Cortex of kidney (tissue), 1 donor: ENCODE results near the gene FAT4.

Experiments used
- DNase-seq: peaks from one replicate; lab custom pipeline; 2025; lab: John Stamatoyannopoulos, UW

The FAT4 gene

GRCh38 chr4:125317525-125317877 is 2.7 kb downstream of the FAT4 start:
- no peak for DNase-seq

- DNase-seq: no peak
Measured at GRCh38 chr4:125319311-125319710, 4.6 kb downstream of the FAT4 start.

DNA sequence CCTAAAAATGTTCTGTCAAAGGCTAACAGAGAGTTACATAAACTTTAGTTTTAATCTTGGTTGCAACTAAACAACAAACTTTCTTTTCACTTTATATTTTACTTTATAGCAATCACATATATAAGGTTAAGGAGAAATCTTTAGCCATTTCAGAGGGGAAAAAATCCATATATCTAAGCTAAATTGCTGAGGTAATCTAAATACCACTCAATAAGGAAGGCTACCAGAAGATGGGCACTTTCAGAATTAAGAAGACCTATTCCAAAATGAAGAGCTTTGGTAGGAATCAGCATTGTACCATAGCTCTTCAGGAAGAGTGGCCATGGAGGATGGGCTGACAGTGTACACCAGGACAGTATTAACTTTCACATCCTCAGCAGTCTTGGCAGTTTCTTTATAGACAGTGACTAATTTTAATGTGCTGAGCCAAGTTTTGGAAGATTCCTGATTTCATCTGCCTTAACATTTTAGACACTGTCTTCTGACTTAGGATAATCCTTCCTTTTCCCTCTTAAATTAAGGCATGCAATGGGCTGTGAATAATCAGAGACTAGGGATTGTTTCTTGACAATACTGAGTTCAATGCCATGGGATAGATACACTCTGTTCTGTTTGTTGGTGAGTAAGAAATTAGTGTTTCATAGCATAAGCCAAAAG is 7.1 kb downstream of the FAT4 start:
- no peak for DNase-seq

GRCh38 chr4:125322366-125322730 is 7.6 kb downstream of the FAT4 start:
- no peak for DNase-seq

- DNase-seq: no peak
Measured at GRCh38 chr4:125323654-125324053, 8.9 kb downstream of the FAT4 start.

- DNase-seq: no peak
Measured at GRCh38 chr4:125325733-125326132, 11.0 kb downstream of the FAT4 start.

DNA sequence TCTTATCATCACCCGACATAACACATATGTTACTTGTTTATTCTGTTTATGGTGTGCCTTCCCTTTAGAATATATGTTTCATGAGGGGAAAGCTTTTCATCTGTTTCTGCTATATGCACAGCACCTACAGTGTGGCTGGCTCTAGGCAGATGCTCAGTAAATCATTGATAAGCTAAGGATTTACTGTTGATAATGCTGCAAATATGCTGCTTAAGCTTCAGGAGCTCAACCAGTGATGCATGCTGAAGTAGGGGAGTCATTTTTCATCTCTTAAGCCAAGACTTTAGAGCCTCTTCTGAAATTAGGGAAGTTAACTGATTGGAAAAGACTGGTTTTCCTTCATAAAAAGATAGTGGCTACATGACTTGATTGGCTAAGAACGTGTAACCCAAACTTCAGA is 16.4 kb downstream of the FAT4 start:
- no peak for DNase-seq

GRCh38 chr4:125334926-125335325 is 20.2 kb downstream of the FAT4 start:
- no peak for DNase-seq

DNA sequence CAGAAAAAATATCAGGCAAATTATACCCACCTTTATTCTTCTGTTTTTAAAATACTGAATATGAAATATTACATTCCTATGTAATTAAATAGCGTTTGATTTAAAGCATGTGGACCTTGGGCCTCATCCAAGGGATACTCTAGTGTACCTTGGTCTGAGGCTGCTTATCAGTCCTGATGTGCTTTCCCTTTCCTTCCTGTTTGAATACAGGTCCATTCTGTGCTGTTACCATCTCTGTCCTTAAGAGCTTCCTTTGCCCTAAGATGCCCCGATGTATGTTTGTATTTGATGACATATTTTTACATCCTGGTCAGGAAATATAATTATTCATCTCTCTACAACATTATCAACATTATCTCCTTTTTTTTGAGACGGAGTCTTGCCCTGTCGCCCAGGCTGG is 24.1 kb downstream of the FAT4 start:
- DNase-seq: no peak

- no peak for DNase-seq
Measured at GRCh38 chr4:125344198-125344597, 29.4 kb downstream of the FAT4 start.

DNA sequence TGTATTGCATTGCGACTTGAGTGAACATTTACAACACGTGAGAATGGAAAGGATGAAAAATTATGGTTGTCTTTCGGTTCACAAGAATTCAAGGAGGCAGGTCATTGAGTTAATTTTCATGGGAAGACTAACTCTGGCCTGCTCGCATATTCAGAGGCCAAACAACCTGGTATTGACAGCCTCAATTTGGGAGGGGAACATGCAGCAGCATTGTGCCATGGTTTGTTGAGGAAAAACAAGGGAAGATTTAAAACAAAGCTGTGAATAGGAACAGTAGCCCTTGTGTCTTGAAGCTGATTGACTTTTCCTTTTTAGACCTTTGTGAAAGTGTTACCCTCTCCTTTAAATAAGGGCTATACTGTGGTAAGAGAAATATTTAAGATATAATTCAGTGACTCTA is 31.9 kb downstream of the FAT4 start:
- no peak for DNase-seq

GRCh38 chr4:125350470-125351135 is 35.8 kb downstream of the FAT4 start:
- DNase-seq: no peak

DNA sequence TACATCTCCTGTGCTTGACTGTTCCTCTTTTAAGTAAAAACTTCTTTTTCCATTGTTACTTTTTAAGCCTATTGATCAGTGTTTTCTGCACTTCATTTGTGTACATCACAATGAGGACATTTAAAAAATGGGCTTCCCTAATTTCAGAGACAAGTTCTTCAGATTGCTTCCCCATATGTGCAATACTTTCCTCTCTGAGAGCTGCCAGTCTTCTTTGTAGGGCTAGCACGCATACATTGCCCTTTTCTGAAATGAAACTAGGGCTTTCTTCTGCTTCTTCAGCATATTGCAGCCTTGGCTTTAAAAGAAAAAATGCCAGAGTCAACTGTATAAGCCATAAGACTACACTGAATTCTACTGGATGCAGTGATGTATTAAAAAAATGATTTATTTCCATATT is 37.8 kb downstream of the FAT4 start:
- DNase-seq: no peak

DNA sequence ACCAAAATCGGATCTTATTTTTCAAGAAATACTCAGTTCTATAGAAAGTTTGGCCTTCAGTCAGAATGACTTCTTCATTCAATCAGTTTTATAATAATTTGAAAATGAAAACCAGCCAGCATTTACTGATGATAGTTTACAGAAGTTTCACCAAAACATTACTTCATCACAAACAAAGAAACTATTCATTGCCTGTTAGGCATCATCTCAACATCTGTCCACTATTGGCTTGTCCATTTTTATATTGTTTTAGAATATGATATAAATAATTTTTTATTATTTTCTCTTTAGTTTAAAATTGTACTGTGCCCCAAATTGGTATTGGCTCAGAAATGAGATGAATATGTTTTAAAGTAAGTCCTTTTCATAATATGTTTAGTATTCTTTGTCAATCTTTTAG is 38.4 kb downstream of the FAT4 start:
- no peak for DNase-seq

GRCh38 chr4:125355791-125356190 is 41.0 kb downstream of the FAT4 start:
- DNase-seq: no peak

DNA sequence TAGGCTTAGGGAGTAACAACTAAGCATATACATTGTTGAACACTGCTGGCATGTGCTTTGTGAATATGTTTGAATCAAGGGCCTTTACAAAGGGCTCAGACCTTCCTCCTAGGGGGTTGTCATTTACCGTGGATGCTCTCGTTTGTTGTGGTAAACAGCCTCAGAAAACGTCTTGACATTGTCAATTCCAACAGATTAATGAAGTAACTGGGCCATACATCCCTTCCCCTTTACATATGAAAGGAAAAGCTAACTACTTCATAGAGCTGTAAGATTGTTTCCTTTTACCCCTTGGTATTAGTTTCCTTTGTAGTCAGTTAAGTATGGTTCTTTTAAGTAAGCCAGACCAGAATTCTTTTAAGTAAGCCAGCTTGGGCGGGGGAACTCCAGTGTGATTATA is 42.9 kb downstream of the FAT4 start:
- DNase-seq: no peak

GRCh38 chr4:125358453-125358852 is 43.7 kb downstream of the FAT4 start:
- no peak for DNase-seq

DNA sequence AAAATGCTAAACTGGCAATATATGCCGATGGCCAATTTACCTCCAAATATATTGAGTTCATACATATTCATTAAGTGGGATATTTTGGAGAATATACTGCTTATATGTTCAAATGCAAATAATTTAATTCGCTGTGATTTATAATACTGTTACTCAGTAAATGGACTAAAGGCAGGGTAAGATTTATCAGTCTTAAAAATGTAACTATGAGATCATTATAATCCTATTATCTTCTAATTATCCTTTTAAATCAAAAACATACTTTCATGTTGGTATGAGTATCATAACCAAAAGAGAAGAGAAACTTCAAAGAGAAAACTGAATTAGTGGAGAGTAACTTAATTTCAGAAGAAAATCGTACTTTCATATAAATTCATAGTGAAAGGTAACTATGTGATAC is 44.6 kb downstream of the FAT4 start:
- no peak for DNase-seq

GRCh38 chr4:125359960-125360634 is 45.3 kb downstream of the FAT4 start:
- no peak for DNase-seq

DNA sequence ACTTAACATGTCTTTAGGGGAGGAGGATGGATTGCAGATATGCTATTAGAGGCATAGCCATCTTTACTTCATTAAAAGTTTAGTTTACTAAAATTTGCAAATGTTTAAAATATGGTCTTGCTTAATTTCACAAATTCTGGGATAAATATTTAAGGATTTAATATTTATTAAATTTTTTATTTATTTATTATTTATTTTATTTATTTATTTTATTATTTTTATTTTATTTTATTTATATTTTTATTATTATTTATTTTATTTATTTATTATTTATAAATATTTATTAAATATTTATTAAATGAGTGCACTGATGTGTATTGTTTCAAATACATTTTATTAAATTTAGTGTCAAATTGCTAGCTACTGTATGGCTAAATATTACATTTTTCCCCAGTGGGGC is 46.0 kb downstream of the FAT4 start:
- no peak for DNase-seq
